Epithelial cell of prostate (primary cell): Measurements from ENCODE around the gene CYTL1.

Experiments used
- DNase-seq: peaks from one replicate; pipeline ENCODE4 v3.0.0-alpha.2; 2011; ENCODE audit warnings: low read depth, low spot score
- H3K27ac ChIP-seq: fragments of 450-650 bp; 2 replicates; pipeline ENCODE4 v1.5.1; 2017; ENCODE audit warnings: mild to moderate bottlenecking

The CYTL1 gene

DNA sequence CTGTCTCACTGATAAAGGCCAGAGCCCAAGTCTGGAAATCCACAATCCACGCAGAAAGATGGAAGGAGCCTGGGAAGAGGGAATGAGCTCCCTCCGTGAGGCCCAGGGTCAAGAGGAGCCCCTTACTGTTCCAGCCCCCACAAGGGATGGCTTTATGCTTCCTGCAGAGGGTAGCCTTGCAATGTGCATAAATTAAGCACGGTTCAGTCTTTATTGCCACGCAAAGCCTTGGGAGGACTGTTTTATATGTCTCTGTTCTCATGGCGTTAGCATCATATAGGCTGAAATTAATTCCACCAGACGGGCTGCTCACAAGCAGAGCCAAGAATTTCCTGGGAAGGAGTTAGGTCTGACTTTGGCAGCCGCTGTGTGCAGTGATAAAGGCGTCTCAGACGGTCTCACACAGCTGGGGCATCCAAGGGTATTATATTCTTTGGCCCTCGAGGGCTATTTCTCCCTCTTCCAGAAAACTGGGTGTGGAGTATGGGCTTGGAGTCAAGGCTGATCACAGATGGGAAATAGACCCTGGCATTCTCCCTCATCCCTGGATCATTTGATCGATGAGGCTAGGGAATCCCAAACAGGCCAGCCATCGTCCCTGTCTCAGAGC, 38.5 kb downstream of the CYTL1 start:
- DNase-seq = no peak
- H3K27ac ChIP-seq = no peak overlapping the region

DNA sequence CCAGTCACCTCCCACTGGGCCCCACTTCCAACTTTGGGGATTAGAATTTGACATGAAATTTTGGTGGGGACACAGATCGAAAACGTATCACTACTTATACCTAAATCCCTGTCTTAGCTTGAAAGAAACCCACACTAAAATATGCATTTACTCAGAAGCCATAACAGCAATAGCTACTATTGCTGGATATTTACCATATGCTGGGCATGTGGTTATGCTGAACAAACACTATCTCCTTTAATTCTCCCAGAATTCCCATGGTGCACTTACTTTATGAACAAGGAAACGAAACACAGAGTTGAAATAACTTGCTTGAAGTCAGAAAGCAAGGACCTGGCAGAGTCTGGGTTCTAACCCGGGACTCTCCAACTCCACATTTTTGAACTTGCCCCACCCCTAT, 39.3 kb downstream of the CYTL1 start:
- no peak for DNase-seq
- no peak overlapping the region for H3K27ac ChIP-seq

DNA sequence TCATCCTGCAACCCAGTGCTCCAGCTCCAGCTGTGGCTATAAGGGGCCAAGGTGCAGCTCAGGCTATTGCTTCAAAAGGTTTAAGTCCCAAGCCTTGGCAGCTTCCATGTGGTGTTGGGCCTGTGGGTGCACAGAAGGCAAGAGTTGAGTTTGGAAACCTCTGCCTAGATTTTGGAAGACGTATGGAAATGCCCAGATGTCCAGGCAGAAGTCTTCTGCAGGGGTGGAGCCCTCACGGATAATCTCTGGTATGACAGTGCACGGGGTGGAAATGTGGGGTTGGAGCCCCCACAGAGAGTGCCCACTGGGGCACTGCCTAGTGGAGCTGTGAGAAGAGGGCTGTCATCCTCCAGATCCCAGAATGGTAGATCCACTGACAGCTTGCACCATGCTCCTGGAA, 44.5 kb downstream of the CYTL1 start:
- DNase-seq = no peak
- no peak overlapping the region for H3K27ac ChIP-seq

DNA sequence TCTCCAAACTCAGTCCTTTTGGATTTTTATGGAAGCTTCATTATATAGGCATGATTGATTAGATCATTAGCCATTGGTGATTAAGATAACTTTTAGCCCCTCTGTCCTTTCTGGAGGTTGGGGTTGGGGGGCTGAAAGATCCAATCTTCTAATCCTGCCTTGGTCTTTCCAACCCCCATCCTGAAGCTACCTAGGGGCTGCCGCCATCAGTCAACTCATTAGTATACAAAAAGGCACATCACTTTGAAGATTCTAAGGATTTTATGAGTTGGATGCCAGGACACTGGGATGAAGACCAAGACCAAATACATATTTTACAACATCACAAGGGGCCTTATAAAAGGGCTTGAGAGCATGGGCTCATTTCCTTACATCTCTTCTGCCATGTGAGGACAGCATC, 47.5 kb downstream of the CYTL1 start:
- no peak overlapping the region for H3K27ac ChIP-seq
- no peak for DNase-seq

DNA sequence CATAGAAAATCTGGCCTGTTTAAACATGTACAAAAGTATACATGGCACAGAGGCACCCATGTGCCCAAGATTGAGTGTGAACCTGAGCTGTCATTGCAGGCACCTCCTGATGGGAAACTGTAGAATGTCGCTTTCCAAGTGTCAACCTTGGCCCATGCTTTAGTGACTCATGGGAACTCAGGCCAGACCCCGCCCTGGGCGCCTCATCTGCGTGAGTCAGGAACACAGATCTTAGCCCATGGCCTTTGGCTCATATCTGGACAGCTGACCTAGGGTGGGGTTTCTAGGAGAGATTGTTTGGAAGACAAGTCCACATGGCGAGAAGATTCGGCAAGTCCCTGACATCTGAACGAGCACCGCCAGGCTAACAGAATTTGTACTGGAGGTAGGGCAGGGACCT, 50.0 kb downstream of the CYTL1 start:
- peak; percentile 3 for DNase-seq
- H3K27ac ChIP-seq = no peak overlapping the region

DNA sequence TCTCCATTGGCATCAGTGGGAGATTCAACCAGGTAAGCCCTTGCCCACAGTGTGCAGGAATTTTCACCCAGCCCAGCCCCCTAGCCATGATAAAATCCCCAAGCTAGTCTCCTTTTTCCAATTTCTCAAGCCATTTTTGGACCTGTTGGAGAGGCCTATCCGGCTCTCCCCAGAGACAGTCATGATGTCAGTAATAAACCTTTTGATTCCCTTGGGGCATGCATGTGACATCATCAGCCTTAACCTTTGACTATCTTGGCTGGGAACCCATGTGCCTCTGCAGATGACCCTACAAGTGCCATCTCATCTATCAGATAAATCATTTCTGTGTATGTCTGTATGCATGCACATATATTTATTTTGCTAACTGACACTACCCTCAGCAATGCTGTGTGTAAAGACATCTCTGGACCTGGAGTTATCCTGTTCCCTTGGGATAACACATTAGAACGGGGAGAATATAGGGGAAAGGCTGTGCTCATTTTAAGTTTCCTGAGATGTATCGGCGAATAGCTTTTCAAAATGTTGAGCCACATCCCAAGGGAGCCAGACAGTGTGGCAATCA, 51.0 kb downstream of the CYTL1 start:
- DNase-seq = no peak
- no peak overlapping the region for H3K27ac ChIP-seq
